ENCODE data around the gene GADD45A.

GADD45A gene

GRCh38 chr1:67722292-67722944 lies 37.4 kb downstream of the GADD45A start:
- TF ChIP-seq TCF12 (IDR thresholded peaks at IDR 0.05; ENCODE audit: low read depth) (no peak), YY1 (IDR thresholded peaks at IDR 0.05; ENCODE audit: low read depth) (no peak), RAD21 (IDR thresholded peaks at IDR 0.05; ENCODE audit: low read depth) (no peak), CEBPB (IDR thresholded peaks at IDR 0.05) (no peak), FOXM1 (IDR thresholded peaks at IDR 0.05; ENCODE audit: borderline replicate concordance, low read depth) (no peak), ZBTB7A (IDR thresholded peaks at IDR 0.05; ENCODE audit: low read depth) (no peak), NFIC (IDR thresholded peaks at IDR 0.05) (no peak), EP300 (IDR thresholded peaks at IDR 0.05; ENCODE audit: borderline replicate concordance) (no peak), REST (IDR thresholded peaks at IDR 0.05; ENCODE audit: low read depth) (no peak), USF1 (IDR thresholded peaks at IDR 0.05) (no peak), MAX (IDR thresholded peaks at IDR 0.05) (no peak), TEAD4 (IDR thresholded peaks at IDR 0.05) (no peak), EGR1 (IDR thresholded peaks at IDR 0.05) (no peak), CREB1 (IDR thresholded peaks at IDR 0.05; ENCODE audit: low read depth) (no peak), TAF1 (IDR thresholded peaks at IDR 0.05; ENCODE audit: low read depth) (no peak)

GRCh38 chr1:67723126-67723525 lies 38.1 kb downstream of the GADD45A start:
- TF ChIP-seq YY1 (IDR thresholded peaks at IDR 0.05; ENCODE audit: low read depth) (no peak), REST (IDR thresholded peaks at IDR 0.05; ENCODE audit: low read depth) (no peak), RAD21 (IDR thresholded peaks at IDR 0.05; ENCODE audit: low read depth) (no peak), FOXM1 (IDR thresholded peaks at IDR 0.05; ENCODE audit: borderline replicate concordance, low read depth) (no peak), MAX (IDR thresholded peaks at IDR 0.05) (no peak), CEBPB (IDR thresholded peaks at IDR 0.05) (no peak), USF1 (IDR thresholded peaks at IDR 0.05) (no peak)

- TF ChIP-seq TEAD4 (IDR thresholded peaks at IDR 0.05) (no peak), EP300 (IDR thresholded peaks at IDR 0.05; ENCODE audit: borderline replicate concordance) (no peak), TAF1 (IDR thresholded peaks at IDR 0.05; ENCODE audit: low read depth) (no peak), FOXM1 (IDR thresholded peaks at IDR 0.05; ENCODE audit: borderline replicate concordance, low read depth) (no peak), MAX (IDR thresholded peaks at IDR 0.05) (no peak), ZBTB7A (IDR thresholded peaks at IDR 0.05; ENCODE audit: low read depth) (no peak), EGR1 (IDR thresholded peaks at IDR 0.05) (no peak), CREB1 (IDR thresholded peaks at IDR 0.05; ENCODE audit: low read depth) (no peak), REST (IDR thresholded peaks at IDR 0.05; ENCODE audit: low read depth) (no peak), YY1 (IDR thresholded peaks at IDR 0.05; ENCODE audit: low read depth) (no peak), RAD21 (IDR thresholded peaks at IDR 0.05; ENCODE audit: low read depth) (no peak), CEBPB (IDR thresholded peaks at IDR 0.05) (no peak), NFIC (IDR thresholded peaks at IDR 0.05) (no peak), TCF12 (IDR thresholded peaks at IDR 0.05; ENCODE audit: low read depth) (no peak)
Measured at GRCh38 chr1:67723620-67724019, 38.6 kb downstream of the GADD45A start.

GRCh38 chr1:67724928-67725560 lies 40.0 kb downstream of the GADD45A start:
- TF ChIP-seq CEBPB (IDR thresholded peaks at IDR 0.05): no peak
- no peak for TF ChIP-seq RAD21 (IDR thresholded peaks at IDR 0.05; ENCODE audit: low read depth)
- peak; percentile 59 for TF ChIP-seq NFIC (IDR thresholded peaks at IDR 0.05)

All from Ishikawa (cell line).